ENCODE results near the gene PRAC1. TPM values are rescaled to one million over a fixed set of nuclear protein-coding genes. Genes with fewer than 3 reads are reported as not detected.

PRAC1 gene
- total RNA-seq, 3 donors from 2014 or later (not counting 1 experiment from before 2014, with no cell fraction given) = not detected

DNA sequence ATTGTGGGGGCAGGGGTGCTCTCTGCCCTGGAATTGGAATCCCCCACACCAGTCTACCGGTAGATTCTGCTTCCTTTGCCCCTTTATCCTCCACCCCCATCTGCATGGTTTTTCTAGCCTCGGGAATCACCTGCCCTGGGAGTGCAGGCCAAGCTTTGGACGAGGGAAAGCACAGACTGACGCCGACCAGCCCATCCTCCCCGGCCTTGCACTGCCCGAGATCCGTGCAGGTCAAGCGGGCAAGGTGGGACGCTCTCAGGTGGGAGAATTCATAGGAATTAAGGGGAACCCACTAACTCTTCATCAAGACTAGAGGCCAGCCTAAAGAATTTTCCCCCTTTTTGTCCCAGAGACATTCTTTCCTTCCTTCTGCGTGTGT is 16.1 kb upstream of the PRAC1 start:
- Mint-ChIP-seq H3K27me3 (ENCODE audit: low read depth in 2 of 2) (peaks cover 82 to 84% of the 10 kb centered on the region in 2 donors), H3K36me3 (no peaks in the 10 kb centered on the region), H3K9me3 (no peaks in the 10 kb centered on the region), H3K27ac (no peak overlapping the region), H3K4me1 (peaks cover 2 to 13% of the 10 kb centered on the region in 2 donors), H3K4me3 (no peak overlapping the region)
- no peaks in the 10 kb centered on the region for H3K36me3 ChIP-seq (ENCODE audit: control insufficient read depth, insufficient read depth, low read length)
- DNase-seq (no peak), ATAC-seq (no peak)
- H3K4me3 ChIP-seq (ENCODE audit: low read length) = no peak overlapping the region
- H3K27ac ChIP-seq (ENCODE audit: low read length) = no peak overlapping the region
- 8% methylated on average over 10 of the region's 11 CpGs for WGBS (ENCODE audit: insufficient coverage)
- H3K9me3 ChIP-seq (ENCODE audit: control insufficient read depth, insufficient read depth, low read length) = no peaks in the 10 kb centered on the region
- H3K4me1 ChIP-seq (ENCODE audit: control insufficient read depth, insufficient read depth, low read length) = peaks cover 12% of the 10 kb centered on the region
- intact Hi-C loops (cut with micrococcal nuclease) = no loop called here
- TF ChIP-seq, protein P1, sequence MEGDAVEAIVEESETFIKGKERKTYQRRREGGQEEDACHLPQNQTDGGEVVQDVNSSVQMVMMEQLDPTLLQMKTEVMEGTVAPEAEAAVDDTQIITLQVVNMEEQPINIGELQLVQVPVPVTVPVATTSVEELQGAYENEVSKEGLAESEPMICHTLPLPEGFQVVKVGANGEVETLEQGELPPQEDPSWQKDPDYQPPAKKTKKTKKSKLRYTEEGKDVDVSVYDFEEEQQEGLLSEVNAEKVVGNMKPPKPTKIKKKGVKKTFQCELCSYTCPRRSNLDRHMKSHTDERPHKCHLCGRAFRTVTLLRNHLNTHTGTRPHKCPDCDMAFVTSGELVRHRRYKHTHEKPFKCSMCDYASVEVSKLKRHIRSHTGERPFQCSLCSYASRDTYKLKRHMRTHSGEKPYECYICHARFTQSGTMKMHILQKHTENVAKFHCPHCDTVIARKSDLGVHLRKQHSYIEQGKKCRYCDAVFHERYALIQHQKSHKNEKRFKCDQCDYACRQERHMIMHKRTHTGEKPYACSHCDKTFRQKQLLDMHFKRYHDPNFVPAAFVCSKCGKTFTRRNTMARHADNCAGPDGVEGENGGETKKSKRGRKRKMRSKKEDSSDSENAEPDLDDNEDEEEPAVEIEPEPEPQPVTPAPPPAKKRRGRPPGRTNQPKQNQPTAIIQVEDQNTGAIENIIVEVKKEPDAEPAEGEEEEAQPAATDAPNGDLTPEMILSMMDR (IDR thresholded peaks at IDR 0.05) = no peak
- H3K27me3 ChIP-seq (ENCODE audit: control insufficient read depth, insufficient read depth, low read length) = peaks cover 66% of the 10 kb centered on the region

GRCh38 chr17:48737330-48738043 is 15.2 kb upstream of the PRAC1 start:
- ATAC-seq = no peak
- no peak for DNase-seq
- Histone ChIP-seq H3K4me1 (ENCODE audit: control insufficient read depth, insufficient read depth, low read length) (peaks cover 15% of the 10 kb centered on the region), H3K9me3 (ENCODE audit: control insufficient read depth, insufficient read depth, low read length) (no peaks in the 10 kb centered on the region), H3K36me3 (ENCODE audit: control insufficient read depth, insufficient read depth, low read length) (no peaks in the 10 kb centered on the region), H3K4me3 (ENCODE audit: low read length) (no peak overlapping the region), H3K27ac (ENCODE audit: low read length) (no peak overlapping the region), H3K27me3 (ENCODE audit: control insufficient read depth, insufficient read depth, low read length) (peaks cover 64% of the 10 kb centered on the region)
- WGBS (ENCODE audit: insufficient coverage) = 52% methylated on average over 4 of the region's 4 CpGs
- H3K4me3 Mint-ChIP-seq = no peak overlapping the region
- H3K9me3 Mint-ChIP-seq = no peaks in the 10 kb centered on the region
- peaks cover 4 to 15% of the 10 kb centered on the region in 2 donors for H3K4me1 Mint-ChIP-seq
- peaks cover 81 to 82% of the 10 kb centered on the region in 2 donors for H3K27me3 Mint-ChIP-seq (ENCODE audit: low read depth in 2 of 2)
- TF ChIP-seq, protein P1 (IDR thresholded peaks at IDR 0.05) = no peak
- no peak overlapping the region for H3K27ac Mint-ChIP-seq
- intact Hi-C loops (cut with micrococcal nuclease) = no loop called here
- no peaks in the 10 kb centered on the region for H3K36me3 Mint-ChIP-seq

DNA sequence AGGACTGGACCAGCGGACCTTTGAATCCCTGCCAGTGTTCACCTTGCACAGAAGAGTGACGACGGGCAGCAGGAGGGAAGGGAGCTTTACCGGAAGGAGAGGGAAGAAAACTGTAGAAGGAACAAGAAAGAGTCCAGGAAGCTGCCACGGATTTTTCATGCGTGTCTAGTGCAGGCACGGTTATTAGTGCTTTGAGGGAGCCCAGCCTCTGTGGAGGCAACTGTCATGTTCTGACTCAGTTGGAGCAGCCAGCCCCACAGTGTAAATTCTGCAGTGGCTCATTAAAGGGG is 12.7 kb upstream of the PRAC1 start:
- intact Hi-C loops (cut with micrococcal nuclease) = no loop called here

More for the DNA sequence above, 12.7 kb upstream of the PRAC1 start:
- 5% methylated on average over 7 of the region's 7 CpGs for WGBS (ENCODE audit: insufficient coverage)
- H3K27ac ChIP-seq (ENCODE audit: low read length) = no peak overlapping the region
- Mint-ChIP-seq H3K9me3 (no peaks in the 10 kb centered on the region), H3K36me3 (no peaks in the 10 kb centered on the region), H3K27ac (no peak overlapping the region), H3K4me3 (no peak overlapping the region), H3K27me3 (ENCODE audit: low read depth in 2 of 2) (peaks cover 77 to 96% of the 10 kb centered on the region in 2 donors), H3K4me1 (peaks cover 4 to 15% of the 10 kb centered on the region in 2 donors)
- no peak for DNase-seq
- no peak overlapping the region for H3K4me3 ChIP-seq (ENCODE audit: low read length)
- TF ChIP-seq, protein P1 (IDR thresholded peaks at IDR 0.05) = no peak
- H3K36me3 ChIP-seq (ENCODE audit: control insufficient read depth, insufficient read depth, low read length) = no peaks in the 10 kb centered on the region
- peaks cover 66% of the 10 kb centered on the region for H3K27me3 ChIP-seq (ENCODE audit: control insufficient read depth, insufficient read depth, low read length)
- peaks cover 15% of the 10 kb centered on the region for H3K4me1 ChIP-seq (ENCODE audit: control insufficient read depth, insufficient read depth, low read length)
- no peaks in the 10 kb centered on the region for H3K9me3 ChIP-seq (ENCODE audit: control insufficient read depth, insufficient read depth, low read length)
- ATAC-seq = no peak
